Fibroblast of skin of back (primary cell): ENCODE measurements around the gene C6orf52.
"Not testable (repeated sequence)": the region's sequence is repeated elsewhere in the genome, so short reads cannot be mapped to it uniquely, and the experiment has no call there.

Experiments
- DNase-seq: peaks from one replicate; pipeline ENCODE4 v3.0.0-alpha.2; 2013

Gene C6orf52

GRCh38 chr6:10695086-10695657 is 756 bp upstream of the C6orf52 start:
- DNase-seq = no peak

GRCh38 chr6:10692965-10693538 is 1.4 kb downstream of the C6orf52 start:
- DNase-seq = no peak

GRCh38 chr6:10690651-10691445 is 3.6 kb downstream of the C6orf52 start:
- no peak for DNase-seq

- no peak for DNase-seq
Observed at GRCh38 chr6:10687582-10687981, 6.8 kb downstream of the C6orf52 start.

GRCh38 chr6:10686901-10687300 is 7.5 kb downstream of the C6orf52 start:
- no peak for DNase-seq

- DNase-seq = no peak
Observed at GRCh38 chr6:10685092-10685915, 9.1 kb downstream of the C6orf52 start.

- no peak for DNase-seq
Observed at GRCh38 chr6:10684618-10685017, 9.8 kb downstream of the C6orf52 start.

GRCh38 chr6:10682355-10682988 is 11.9 kb downstream of the C6orf52 start:
- no peak for DNase-seq

- DNase-seq = no peak
Observed at GRCh38 chr6:10681795-10682194, 12.6 kb downstream of the C6orf52 start.

GRCh38 chr6:10678456-10678855 is 16.0 kb downstream of the C6orf52 start:
- no peak for DNase-seq

- no peak for DNase-seq
Observed at GRCh38 chr6:10676403-10676802, 18.0 kb downstream of the C6orf52 start.

- DNase-seq = no peak
Observed at GRCh38 chr6:10668126-10668917, 26.1 kb downstream of the C6orf52 start.

GRCh38 chr6:10665595-10665994 is 28.8 kb downstream of the C6orf52 start:
- not testable (repeated sequence) for DNase-seq

- no peak for DNase-seq
Observed at GRCh38 chr6:10662742-10663141, 31.7 kb downstream of the C6orf52 start.

GRCh38 chr6:10662207-10662606 is 32.2 kb downstream of the C6orf52 start:
- DNase-seq = no peak

- not testable (repeated sequence) for DNase-seq
Observed at GRCh38 chr6:10660431-10661191, 33.8 kb downstream of the C6orf52 start.

- DNase-seq = no peak
Observed at GRCh38 chr6:10659699-10660348, 34.6 kb downstream of the C6orf52 start.

- no peak for DNase-seq
Observed at GRCh38 chr6:10658910-10659698, 35.3 kb downstream of the C6orf52 start.

GRCh38 chr6:10655508-10656055 is 38.8 kb downstream of the C6orf52 start:
- DNase-seq = no peak
